Neural progenitor cell (in vitro differentiated cells): Measurements from ENCODE around the gene UROC1. TPM values are rescaled to one million over a fixed set of nuclear protein-coding genes. Genes with fewer than 3 reads are reported as not detected.
A peak's percentile ranks its signal among the peaks of the same experiment; 100 is the strongest.

Experiments used
- DNase-seq: peaks from one replicate; pipeline ENCODE4 v3.0.0-alpha.2; 2016; ENCODE audit warnings: low spot score
- H2AFZ ChIP-seq: fragments of 200-600 bp; sonication (generic); replicated peaks from 2 replicates; pipeline ENCODE4 v1.6.1; 2016; ENCODE audit warnings: antibody characterized with exemption
- H3F3A ChIP-seq: fragments of 200-600 bp; sonication (generic); 2 replicates; pipeline ENCODE4 v1.6.1; 2016; ENCODE audit warnings: antibody characterized with exemption, low read depth
- H3K27ac ChIP-seq: fragments of 200-600 bp; sonication (generic); 2 replicates; pipeline ENCODE4 v1.5.1; 2016; ENCODE audit warnings: mild to moderate bottlenecking
- H3K27me3 ChIP-seq: fragments of 200-600 bp; sonication (generic); 2 replicates; pipeline ENCODE4 v1.6.1; 2016; ENCODE audit warnings: mild to moderate bottlenecking, moderate library complexity
- H3K36me3 ChIP-seq: fragments of 200-600 bp; sonication (generic); 2 replicates; pipeline ENCODE4 v1.5.1; 2016
- H3K4me1 ChIP-seq: fragments of 200-600 bp; sonication (generic); 2 replicates; pipeline ENCODE4 v1.6.1; 2016; ENCODE audit warnings: mixed run types
- H3K4me2 ChIP-seq: fragments of 200-600 bp; sonication (generic); 2 replicates; pipeline ENCODE4 v1.6.1; 2016
- H3K4me3 ChIP-seq: fragments of 200-600 bp; sonication (generic); 2 replicates; pipeline ENCODE4 v1.5.1; 2016
- H3K79me2 ChIP-seq: fragments of 200-600 bp; sonication (generic); 2 replicates; pipeline ENCODE4 v1.6.1; 2016; ENCODE audit warnings: low read depth
- H3K9ac ChIP-seq: fragments of 200-600 bp; sonication (generic); 2 replicates; pipeline ENCODE4 v1.6.1; 2016
- H3K9me3 ChIP-seq: fragments of 200-600 bp; sonication (generic); 2 replicates; pipeline ENCODE4 v1.5.1; 2016; ENCODE audit warnings: low read depth
- H4K20me1 ChIP-seq: fragments of 200-600 bp; sonication (generic); 2 replicates; pipeline ENCODE4 v1.6.1; 2016; ENCODE audit warnings: low read depth
- H3K27ac Mint-ChIP-seq: 3 replicates; pipeline ENCODE4 v1.8.0; 2021; ENCODE audit warnings: mixed read lengths
- H3K27me3 Mint-ChIP-seq: 2 replicates; pipeline ENCODE4 v1.8.0; 2022; ENCODE audit warnings: low read depth, mild to moderate bottlenecking, inconsistent platforms, moderate library complexity, mixed read lengths; ENCODE audit not compliant: insufficient read depth
- H3K36me3 Mint-ChIP-seq: 3 replicates; pipeline ENCODE4 v1.8.0; 2021; ENCODE audit warnings: mixed read lengths
- H3K4me1 Mint-ChIP-seq: 3 replicates; pipeline ENCODE4 v1.8.0; 2021; ENCODE audit warnings: mixed read lengths
- H3K4me3 Mint-ChIP-seq: 3 replicates; pipeline ENCODE4 v1.8.0; 2021; ENCODE audit warnings: mild to moderate bottlenecking, moderate library complexity, mixed read lengths
- H3K9me3 Mint-ChIP-seq: 3 replicates; pipeline ENCODE4 v1.8.0; 2020; ENCODE audit warnings: mixed read lengths
- CTCF ChIP-seq: fragments of 200-600 bp; sonication (generic); IDR thresholded peaks from 2 replicates; pipeline ENCODE4 v1.5.1; 2017; ENCODE audit warnings: antibody characterized with exemption, mild to moderate bottlenecking
- EZH2 ChIP-seq: fragments of 200-600 bp; sonication (generic); IDR thresholded peaks from 2 replicates; pipeline ENCODE4 v1.6.1; 2017; ENCODE audit warnings: antibody characterized with exemption, mild to moderate bottlenecking, moderate library complexity
- EZH2phosphoT487 ChIP-seq: fragments of 200-600 bp; sonication (generic); IDR thresholded peaks from 2 replicates; pipeline ENCODE4 v1.6.1; 2017; ENCODE audit warnings: antibody characterized with exemption
- total RNA-seq: library from RNA; depleted of rRNA; stranded (reverse); fragments of >200 nt; gene quantifications from 2 replicates; pipeline ENCODE4 v1.2.3, GENCODE V29; 2015; ENCODE audit warnings: low replicate concordance

Gene UROC1
- total RNA-seq, 1 donor from 2014 or later, result not detected

GRCh38 chr3:126517986-126518778 lies 609 bp upstream of the UROC1 start:
- Mint-ChIP-seq H3K9me3 (no peaks in the 10 kb centered on the region), H3K36me3 (no peaks in the 10 kb centered on the region), H3K27me3 (peaks cover 17% of the 10 kb centered on the region), H3K27ac (no peak overlapping the region), H3K4me1 (peaks cover 33% of the 10 kb centered on the region), H3K4me3 (no peak overlapping the region)
- Histone ChIP-seq H3K79me2 (no peaks in the 10 kb centered on the region), H3K36me3 (no peaks in the 10 kb centered on the region), H4K20me1 (no peaks in the 10 kb centered on the region), H3K27ac (no peak overlapping the region), H3K9me3 (no peaks in the 10 kb centered on the region), H3K4me2 (peak overlapping the region; percentile 46), H3K9ac (no peak overlapping the region), H3F3A (no peaks in the 10 kb centered on the region), H2AFZ (no peak overlapping the region), H3K4me1 (peaks cover 10% of the 10 kb centered on the region), H3K4me3 (no peak overlapping the region), H3K27me3 (peaks cover 9% of the 10 kb centered on the region)
- TF ChIP-seq CTCF (no peak), EZH2 (no peak), EZH2phosphoT487 (no peak)
- no peak for DNase-seq

- Mint-ChIP-seq H3K27me3 (peaks cover 4% of the 10 kb centered on the region), H3K4me3 (no peak overlapping the region), H3K27ac (peak overlapping the region; percentile 70), H3K4me1 (peaks cover 25% of the 10 kb centered on the region), H3K36me3 (no peaks in the 10 kb centered on the region), H3K9me3 (no peaks in the 10 kb centered on the region)
- no peak overlapping the region for H2AFZ ChIP-seq
- DNase-seq, result no peak
- no peaks in the 10 kb centered on the region for H3K36me3 ChIP-seq
- no peak overlapping the region for H3K27ac ChIP-seq
- no peak overlapping the region for H3K4me2 ChIP-seq
- H3K79me2 ChIP-seq, result no peaks in the 10 kb centered on the region
- H3K9me3 ChIP-seq, result no peaks in the 10 kb centered on the region
- H3K9ac ChIP-seq, result no peak overlapping the region
- H3F3A ChIP-seq, result no peaks in the 10 kb centered on the region
- no peaks in the 10 kb centered on the region for H3K27me3 ChIP-seq
- peaks cover 10% of the 10 kb centered on the region for H3K4me1 ChIP-seq
- TF ChIP-seq EZH2 (no peak), CTCF (no peak), EZH2phosphoT487 (no peak)
- H4K20me1 ChIP-seq, result no peaks in the 10 kb centered on the region
- H3K4me3 ChIP-seq, result no peak overlapping the region
Observed at GRCh38 chr3:126516936-126517290, 660 bp downstream of the UROC1 start.

GRCh38 chr3:126516152-126516935 lies 1.2 kb downstream of the UROC1 start:
- H3K9ac ChIP-seq, result no peak overlapping the region
- peaks cover 4% of the 10 kb centered on the region for H3K27me3 Mint-ChIP-seq
- no peaks in the 10 kb centered on the region for H3K9me3 ChIP-seq
- H3K27ac ChIP-seq, result no peak overlapping the region
- H3K4me3 Mint-ChIP-seq, result no peak overlapping the region
- TF ChIP-seq EZH2phosphoT487, result no peak
- H3K36me3 Mint-ChIP-seq, result no peaks in the 10 kb centered on the region
- no peaks in the 10 kb centered on the region for H3K27me3 ChIP-seq
- H3K4me2 ChIP-seq, result no peak overlapping the region
- peaks cover 10% of the 10 kb centered on the region for H3K4me1 ChIP-seq
- no peaks in the 10 kb centered on the region for H3F3A ChIP-seq
- H3K4me1 Mint-ChIP-seq, result peaks cover 31% of the 10 kb centered on the region
- no peak overlapping the region for H3K4me3 ChIP-seq
- no peaks in the 10 kb centered on the region for H3K9me3 Mint-ChIP-seq
- no peak for DNase-seq
- peak overlapping the region; percentile 70 for H3K27ac Mint-ChIP-seq
- no peak overlapping the region for H2AFZ ChIP-seq
- H4K20me1 ChIP-seq, result no peaks in the 10 kb centered on the region
- H3K36me3 ChIP-seq, result no peaks in the 10 kb centered on the region
- H3K79me2 ChIP-seq, result no peaks in the 10 kb centered on the region
